Heart left ventricle (tissue), 13 donors: ENCODE results near the gene TPRG1L.

Experiments used
- CTCF ChIP-seq, 12 donors: fragments of 200-600 bp; sonication (generic) in 4 of 12; IDR thresholded peaks; one replicate each; pipeline versions ENCODE4 v1.5.0 to v1.8.0; 2018 to 2022; ENCODE audit warnings: antibody characterized with exemption in 12 of 12, mild to moderate bottlenecking in 5 of 12
- POLR2A ChIP-seq, 2 donors: fragments of 450-650 bp; IDR thresholded peaks; one replicate each; pipeline ENCODE4 v1.6.1; 2017; ENCODE audit warnings: antibody characterized with exemption in 2 of 2, mild to moderate bottlenecking in 2 of 2, moderate library complexity in 2 of 2
- donor health status: ischemic (EF 13 %, LVEDD 7.1; RV severe dilation, severe dysfunction).
- donor health status: DM: no; HTN: yes; CAD: no.
- donor health status: DM: no; HTN: no; CAD: no.
- donor health status: ischemic (EF 25% LVEDD 6.9; RV normal size, moderate dysfunction).
- donor health status: ischemic (EF 25% LVEDD 5.7; RV mildly dilated, moderate dysfunction).
- donor health status: ischemic (EF 35%, LVEDD 5.7; RV mildly dilated, moderate dysfunction).
- donor health status: nonischemic (EF 11% LVEDD 7.7; RV severe dilation, severe dysfunction).
- donor health status: DM: yes; HTN: yes; CAD: no.
- donor health status: PGD.
- donor health status: ischemic (EF 29% LVEDD 5.4; RV normal size, mild dysfunction).
- donor health status: nonischemic (EF 23%, LVEDD 6.1; RV moderate dilation, normal function).

GRCh38 chr1:3668148-3668547 is 43.3 kb downstream of the TPRG1L start:
- no peak for TF ChIP-seq CTCF (IDR thresholded peaks at IDR 0.05)
- TF ChIP-seq POLR2A (IDR thresholded peaks at IDR 0.05), result no peak
